Upper lobe of right lung (tissue), 1 donor: ENCODE results near the gene ADAMTSL1. TPM values are rescaled to one million over a fixed set of nuclear protein-coding genes. Genes with fewer than 3 reads are reported as not detected.

Experiments
- ATAC-seq: fragments of 200-7000 bp; cut with Tn5 transposase; one replicate; pipeline ENCODE4 v1.9.1; 2020; ENCODE audit warnings: mild to moderate bottlenecking, moderate library complexity
- DNase-seq: peaks from one replicate; pipeline ENCODE4 v3.0.0-alpha.2; 2020
- H3K27ac ChIP-seq: fragments of 200-600 bp; one replicate; pipeline ENCODE4 v1.8.0; 2022
- H3K27me3 ChIP-seq: fragments of 200-600 bp; one replicate; pipeline ENCODE4 v1.8.0; 2022; ENCODE audit warnings: mild to moderate bottlenecking
- H3K36me3 ChIP-seq: fragments of 200-600 bp; one replicate; pipeline ENCODE4 v1.8.0; 2022
- H3K4me1 ChIP-seq: fragments of 200-600 bp; one replicate; pipeline ENCODE4 v1.8.0; 2022
- H3K4me3 ChIP-seq: fragments of 200-600 bp; one replicate; pipeline ENCODE4 v1.8.0; 2022; ENCODE audit warnings: mild to moderate bottlenecking
- H3K9me3 ChIP-seq: fragments of 200-600 bp; one replicate; pipeline ENCODE4 v1.8.0; 2022
- intact Hi-C: fragments of 100-400 bp; cut with DNase I; formaldehyde crosslinking; loops from one replicate; pipeline ENCODE4 v1.11.0; 2022
- total RNA-seq: library from RNA; stranded (reverse); fragmentation: NEBNext Ultra II Directional; extraction: Animal tissue kit (Norgen Biotek cat#: 25700); gene quantifications from one replicate; pipeline ENCODE4 v1.2.1, GENCODE V29; 2021
- TF ChIP-seq, protein P1 (sequence below): fragments of 200-600 bp; IDR thresholded peaks from one replicate; pipeline ENCODE4 v1.8.0; 2022; ENCODE audit warnings: antibody characterized with exemption
- donor health status: DM: no; HTN: yes; CAD: no; lungs with severe emphysema.

Gene ADAMTSL1
- total RNA-seq, 1 donor from 2014 or later, result 7.3 TPM

DNA sequence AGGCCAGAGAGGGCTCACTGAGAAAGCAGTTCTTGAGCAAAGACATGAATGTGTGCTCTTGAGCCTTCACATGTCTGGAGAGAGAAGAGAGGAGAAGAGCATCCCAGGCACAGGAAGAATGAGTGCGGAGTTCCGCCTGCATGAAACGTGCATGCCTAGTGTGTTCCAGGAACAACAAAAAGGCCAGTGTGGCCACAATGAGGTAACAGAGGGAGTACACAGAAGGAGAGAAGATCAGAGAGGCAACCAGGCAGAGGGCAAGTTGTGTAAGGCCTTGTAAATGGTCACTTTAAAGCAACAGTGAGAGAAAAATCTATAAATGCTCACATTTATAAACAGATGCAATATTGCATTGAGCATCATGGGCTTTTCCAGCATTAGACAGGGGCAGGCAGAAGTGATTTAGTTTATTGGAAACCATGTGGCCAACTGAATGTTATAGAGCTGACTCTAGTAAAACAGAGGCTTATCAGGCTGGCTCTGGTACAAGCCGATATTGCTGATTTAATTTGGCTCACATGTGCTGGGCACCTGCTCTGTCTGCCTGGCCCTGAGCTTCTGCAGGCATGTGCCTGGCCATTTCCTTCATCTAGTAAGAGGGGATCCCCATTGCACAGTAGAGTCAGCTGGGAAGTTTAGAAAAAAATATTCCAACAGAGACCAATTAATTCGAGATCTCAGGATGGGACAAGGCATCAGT lies 373.8 kb downstream of the ADAMTSL1 start:
- intact Hi-C loops, result no loop called here
- ATAC-seq, result no peak
- Histone ChIP-seq H3K9me3 (no peaks in the 10 kb centered on the region), H3K4me1 (peaks cover 5% of the 10 kb centered on the region), H3K4me3 (no peak overlapping the region), H3K27ac (no peak overlapping the region), H3K36me3 (no peaks in the 10 kb centered on the region), H3K27me3 (no peaks in the 10 kb centered on the region)
- TF ChIP-seq, protein P1, sequence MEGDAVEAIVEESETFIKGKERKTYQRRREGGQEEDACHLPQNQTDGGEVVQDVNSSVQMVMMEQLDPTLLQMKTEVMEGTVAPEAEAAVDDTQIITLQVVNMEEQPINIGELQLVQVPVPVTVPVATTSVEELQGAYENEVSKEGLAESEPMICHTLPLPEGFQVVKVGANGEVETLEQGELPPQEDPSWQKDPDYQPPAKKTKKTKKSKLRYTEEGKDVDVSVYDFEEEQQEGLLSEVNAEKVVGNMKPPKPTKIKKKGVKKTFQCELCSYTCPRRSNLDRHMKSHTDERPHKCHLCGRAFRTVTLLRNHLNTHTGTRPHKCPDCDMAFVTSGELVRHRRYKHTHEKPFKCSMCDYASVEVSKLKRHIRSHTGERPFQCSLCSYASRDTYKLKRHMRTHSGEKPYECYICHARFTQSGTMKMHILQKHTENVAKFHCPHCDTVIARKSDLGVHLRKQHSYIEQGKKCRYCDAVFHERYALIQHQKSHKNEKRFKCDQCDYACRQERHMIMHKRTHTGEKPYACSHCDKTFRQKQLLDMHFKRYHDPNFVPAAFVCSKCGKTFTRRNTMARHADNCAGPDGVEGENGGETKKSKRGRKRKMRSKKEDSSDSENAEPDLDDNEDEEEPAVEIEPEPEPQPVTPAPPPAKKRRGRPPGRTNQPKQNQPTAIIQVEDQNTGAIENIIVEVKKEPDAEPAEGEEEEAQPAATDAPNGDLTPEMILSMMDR, result no peak
- no peak for DNase-seq

DNA sequence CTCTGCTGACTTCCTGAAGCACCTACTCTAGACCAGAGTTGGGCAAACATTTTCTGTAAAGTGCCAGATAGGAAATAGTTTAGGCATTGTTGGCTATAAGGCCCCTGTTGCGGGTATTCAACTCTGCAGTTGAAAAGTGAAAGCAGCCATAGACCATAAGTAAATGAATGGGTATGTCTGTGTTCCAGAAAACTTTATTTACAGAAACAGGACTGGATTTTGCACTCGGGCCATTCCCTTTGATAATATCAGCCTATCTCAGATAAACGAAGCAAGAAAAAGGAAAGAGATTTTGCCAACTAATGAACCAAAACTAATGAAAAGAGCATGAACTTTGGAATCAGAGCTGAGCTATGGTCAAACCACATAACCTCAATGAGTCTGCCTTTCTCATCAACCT lies 374.7 kb downstream of the ADAMTSL1 start:
- Histone ChIP-seq H3K9me3 (no peaks in the 10 kb centered on the region), H3K27me3 (no peaks in the 10 kb centered on the region), H3K36me3 (no peaks in the 10 kb centered on the region), H3K27ac (peak overlapping the region; percentile 49), H3K4me1 (peaks cover 5% of the 10 kb centered on the region), H3K4me3 (no peak overlapping the region)
- intact Hi-C loops, result no loop called here
- TF ChIP-seq, protein P1, result no peak
- DNase-seq, result no peak
- peak; percentile 42 for ATAC-seq

DNA sequence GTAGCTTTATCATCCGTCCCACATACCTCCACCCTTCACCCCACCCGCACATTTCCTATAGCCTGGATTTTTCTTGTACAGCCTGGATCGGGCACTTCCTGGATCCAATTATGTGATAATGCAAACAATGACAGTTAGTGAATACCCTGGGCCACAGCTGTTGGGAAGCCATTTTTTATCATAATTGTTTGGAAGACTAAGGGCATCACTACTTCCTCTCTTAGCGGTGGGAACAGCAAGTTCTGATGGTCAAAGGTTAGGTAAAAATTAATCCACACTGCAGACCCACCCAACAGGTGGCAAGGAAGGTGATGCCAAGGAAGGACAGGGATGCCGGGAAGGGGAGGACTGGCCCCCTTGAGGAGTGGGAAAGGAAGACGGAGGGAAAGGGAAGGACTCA lies 375.3 kb downstream of the ADAMTSL1 start:
- Histone ChIP-seq H3K36me3 (no peaks in the 10 kb centered on the region), H3K4me1 (peaks cover 5% of the 10 kb centered on the region), H3K9me3 (no peaks in the 10 kb centered on the region), H3K4me3 (no peak overlapping the region), H3K27me3 (no peaks in the 10 kb centered on the region), H3K27ac (peak overlapping the region; percentile 12)
- DNase-seq (no peak), ATAC-seq (no peak)
- intact Hi-C loops, result no loop called here
- TF ChIP-seq, protein P1, result no peak

DNA sequence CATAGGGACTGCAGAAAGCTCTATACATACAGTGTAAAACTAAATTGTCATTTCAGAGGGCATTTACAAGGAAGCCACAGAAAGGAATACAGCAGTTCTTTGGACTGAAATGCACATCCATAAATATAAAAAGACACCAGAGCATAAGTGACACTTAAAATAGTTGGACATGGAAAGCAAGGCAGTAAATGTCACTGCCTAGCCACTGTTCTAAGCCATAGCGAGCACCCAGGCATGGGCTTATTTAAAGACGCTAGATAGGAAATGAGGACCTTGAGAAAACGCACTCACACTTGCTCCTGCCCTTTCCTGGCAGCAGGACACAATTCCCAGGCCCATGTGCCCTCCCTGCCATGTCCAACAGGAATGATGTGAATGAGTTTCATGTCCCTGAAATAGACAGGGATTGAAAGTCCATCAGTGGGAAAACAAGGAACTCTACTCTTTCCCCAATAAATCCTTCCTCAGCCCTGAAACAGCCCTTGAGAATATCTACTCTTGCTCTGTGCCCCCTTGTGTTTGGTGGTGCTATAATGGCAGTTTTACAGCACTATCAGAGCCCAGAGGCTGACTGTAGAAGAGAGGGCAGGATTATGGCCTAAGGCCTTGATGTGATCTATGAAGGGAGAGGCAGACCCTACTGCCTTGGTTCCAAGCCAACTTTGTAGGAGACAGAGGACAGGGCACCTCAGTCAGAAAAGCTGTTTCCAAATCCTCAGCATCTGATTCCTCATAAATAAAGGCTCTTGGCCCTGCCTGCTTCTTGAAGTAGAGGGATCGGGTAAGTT lies 376.1 kb downstream of the ADAMTSL1 start:
- intact Hi-C loops, result no loop called here
- H3K27ac ChIP-seq, result peak overlapping the region; percentile 12

DNA sequence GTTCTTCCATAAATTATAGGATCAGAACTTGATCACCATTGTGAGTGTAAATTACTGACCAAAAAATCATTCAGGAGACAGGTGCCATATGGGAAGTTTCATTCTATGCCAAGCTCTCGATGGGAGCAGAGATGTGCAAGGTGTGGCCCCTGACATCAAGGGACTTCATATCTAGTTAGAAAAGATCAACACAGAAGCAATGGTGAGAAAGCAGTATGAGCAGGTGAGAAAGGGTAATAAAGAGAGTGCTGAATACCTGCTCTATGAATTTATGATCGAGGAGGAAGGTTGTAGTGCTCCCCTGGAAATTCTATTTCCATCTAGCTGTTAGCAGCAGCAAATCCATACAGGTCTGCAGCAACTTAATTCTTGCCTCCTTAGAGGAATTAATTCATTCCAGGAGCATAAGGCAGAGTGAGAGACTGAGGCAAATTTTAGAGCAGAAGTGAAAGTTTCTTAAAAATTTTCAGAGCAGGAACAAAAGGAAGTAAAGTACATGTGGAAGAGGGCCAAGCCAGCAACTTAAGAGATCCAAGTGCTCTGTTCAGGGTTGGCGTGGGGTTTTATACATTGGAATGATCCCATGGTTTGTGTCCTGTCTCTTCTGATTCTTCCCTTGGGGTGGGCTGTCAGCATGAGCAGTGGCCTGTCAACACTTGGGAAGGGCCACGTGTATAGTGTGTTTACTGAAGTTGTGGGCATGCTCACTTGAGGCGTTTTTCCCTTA lies 377.3 kb downstream of the ADAMTSL1 start:
- ATAC-seq, result no peak
- intact Hi-C loops, result no loop called here

More for the DNA sequence above, 376.1 kb downstream of the ADAMTSL1 start:
- TF ChIP-seq, protein P1, result no peak
- Histone ChIP-seq H3K4me3 (no peak overlapping the region), H3K9me3 (no peaks in the 10 kb centered on the region), H3K27me3 (no peaks in the 10 kb centered on the region), H3K4me1 (peaks cover 5% of the 10 kb centered on the region), H3K36me3 (no peaks in the 10 kb centered on the region)
- ATAC-seq (no peak), DNase-seq (no peak)

More for the DNA sequence above, 377.3 kb downstream of the ADAMTSL1 start:
- DNase-seq, result no peak
- Histone ChIP-seq H3K4me1 (peaks cover 5% of the 10 kb centered on the region), H3K4me3 (no peak overlapping the region), H3K27me3 (no peaks in the 10 kb centered on the region), H3K36me3 (no peaks in the 10 kb centered on the region), H3K9me3 (no peaks in the 10 kb centered on the region), H3K27ac (no peak overlapping the region)
- TF ChIP-seq, protein P1, result no peak
